ENCODE measurements around the gene KAZN.

DNA sequence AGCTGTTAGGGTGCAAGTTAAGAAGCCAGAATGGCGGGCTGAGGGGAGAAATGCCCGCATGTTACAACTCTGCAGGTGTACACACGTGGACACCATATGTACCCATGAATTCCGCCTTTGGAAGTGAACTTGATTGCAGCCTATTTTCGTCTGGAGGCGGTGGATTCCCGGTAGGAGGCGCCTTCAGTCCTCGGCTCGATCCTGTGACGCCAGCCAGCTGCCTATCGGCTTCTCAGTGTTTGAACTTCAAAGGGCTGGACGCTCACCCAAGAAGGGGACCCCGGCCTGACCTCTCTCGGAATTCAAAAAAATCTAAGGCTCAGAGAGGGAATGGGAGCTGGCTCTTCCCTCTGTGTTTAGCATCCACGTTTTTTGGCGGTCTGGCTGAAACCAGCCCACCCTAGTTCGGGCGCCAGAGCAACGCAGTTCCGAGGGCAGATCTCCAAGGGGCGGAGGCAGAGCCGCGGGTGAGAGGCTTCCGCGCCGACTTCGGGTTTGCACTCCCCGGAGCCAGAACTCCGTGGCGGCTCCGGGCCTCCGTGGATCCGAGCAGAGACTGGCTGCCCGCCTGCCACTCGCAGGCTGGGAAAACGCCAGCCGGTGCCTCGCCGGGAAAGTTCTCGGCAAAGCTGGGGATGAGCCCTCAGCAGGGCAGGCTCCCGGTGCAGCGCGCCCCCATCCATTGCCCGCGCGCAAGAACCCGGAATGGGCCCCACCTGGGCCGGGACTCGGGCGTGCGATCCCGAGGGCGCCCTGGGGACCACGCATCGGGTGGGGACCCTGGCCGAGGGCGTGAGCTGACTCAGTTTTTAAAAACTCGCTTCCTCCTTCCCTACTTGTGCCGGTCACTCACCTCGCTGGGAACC is 554.1 kb downstream of the KAZN start:
- TF ChIP-seq, protein P1, sequence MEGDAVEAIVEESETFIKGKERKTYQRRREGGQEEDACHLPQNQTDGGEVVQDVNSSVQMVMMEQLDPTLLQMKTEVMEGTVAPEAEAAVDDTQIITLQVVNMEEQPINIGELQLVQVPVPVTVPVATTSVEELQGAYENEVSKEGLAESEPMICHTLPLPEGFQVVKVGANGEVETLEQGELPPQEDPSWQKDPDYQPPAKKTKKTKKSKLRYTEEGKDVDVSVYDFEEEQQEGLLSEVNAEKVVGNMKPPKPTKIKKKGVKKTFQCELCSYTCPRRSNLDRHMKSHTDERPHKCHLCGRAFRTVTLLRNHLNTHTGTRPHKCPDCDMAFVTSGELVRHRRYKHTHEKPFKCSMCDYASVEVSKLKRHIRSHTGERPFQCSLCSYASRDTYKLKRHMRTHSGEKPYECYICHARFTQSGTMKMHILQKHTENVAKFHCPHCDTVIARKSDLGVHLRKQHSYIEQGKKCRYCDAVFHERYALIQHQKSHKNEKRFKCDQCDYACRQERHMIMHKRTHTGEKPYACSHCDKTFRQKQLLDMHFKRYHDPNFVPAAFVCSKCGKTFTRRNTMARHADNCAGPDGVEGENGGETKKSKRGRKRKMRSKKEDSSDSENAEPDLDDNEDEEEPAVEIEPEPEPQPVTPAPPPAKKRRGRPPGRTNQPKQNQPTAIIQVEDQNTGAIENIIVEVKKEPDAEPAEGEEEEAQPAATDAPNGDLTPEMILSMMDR (IDR thresholded peaks at IDR 0.05), result peak; percentile 52 to 77 (median 52)
- no peak for TF ChIP-seq POLR2A (IDR thresholded peaks at IDR 0.05)

All from testis (tissue), 2 donors.